ENCODE data around the gene PCDHA6.
"Not testable (repeated sequence)": the region's sequence is repeated elsewhere in the genome, so short reads cannot be mapped to it uniquely, and the experiment has no call there.

The PCDHA6 gene

GRCh38 chr5:140827704-140828361 lies at the start of gene PCDHA6:
TSS of gene PCDHA6 (plus strand) at chr5:140827960. CDS start at chr5:140828092, 132 bp downstream.
- Histone ChIP-seq H3K4me1 (ENCODE audit: control insufficient read depth, insufficient read depth, low read length) (no peaks in the 10 kb centered on the region), H3K9ac (ENCODE audit: low read length) (no peak within 1 kb of the TSS), H3K27me3 (replicated peaks; ENCODE audit: control insufficient read depth, insufficient read depth, low read length) (no peaks in the 10 kb centered on the region), H3K9me3 (ENCODE audit: control insufficient read depth, low read length) (peaks cover 8% of the 10 kb centered on the region), H3K36me3 (ENCODE audit: control insufficient read depth, insufficient read depth, low read length, severe bottlenecking) (no peaks in the 10 kb centered on the region), H3K4me3 (ENCODE audit: low read length) (peak within 1 kb of the TSS; percentile 69)
- peak; percentile 28 for DNase-seq (ENCODE audit: low read depth)

- no peak for DNase-seq (ENCODE audit: low read depth)
- no peaks in the 10 kb centered on the region for H3K27me3 ChIP-seq (replicated peaks; ENCODE audit: control insufficient read depth, insufficient read depth, low read length)
- no peaks in the 10 kb centered on the region for H3K36me3 ChIP-seq (ENCODE audit: control insufficient read depth, insufficient read depth, low read length, severe bottlenecking)
- no peak overlapping the region for H3K4me3 ChIP-seq (ENCODE audit: low read length)
- H3K9ac ChIP-seq (ENCODE audit: low read length) = no peak overlapping the region
- H3K9me3 ChIP-seq (ENCODE audit: control insufficient read depth, low read length) = peaks cover 68% of the 10 kb centered on the region
- no peaks in the 10 kb centered on the region for H3K4me1 ChIP-seq (ENCODE audit: control insufficient read depth, insufficient read depth, low read length)
Measured at GRCh38 chr5:140780512-140780911, 47.2 kb upstream of the PCDHA6 start.

GRCh38 chr5:140785905-140786686 lies 41.7 kb upstream of the PCDHA6 start, which contains the start of gene PCDHA1:
TSS of gene PCDHA1 (plus strand) at chr5:140786140.
- Histone ChIP-seq H3K36me3 (ENCODE audit: control insufficient read depth, insufficient read depth, low read length, severe bottlenecking) (no peaks in the 10 kb centered on the region), H3K4me1 (ENCODE audit: control insufficient read depth, insufficient read depth, low read length) (no peaks in the 10 kb centered on the region), H3K4me3 (ENCODE audit: low read length) (no peak within 1 kb of the TSS), H3K9me3 (ENCODE audit: control insufficient read depth, low read length) (peaks cover 77% of the 10 kb centered on the region), H3K27me3 (replicated peaks; ENCODE audit: control insufficient read depth, insufficient read depth, low read length) (no peaks in the 10 kb centered on the region), H3K9ac (ENCODE audit: low read length) (no peak within 1 kb of the TSS)
- DNase-seq (ENCODE audit: low read depth) = no peak

GRCh38 chr5:140787422-140787821 lies 40.3 kb upstream of the PCDHA6 start:
- H3K9me3 ChIP-seq (ENCODE audit: control insufficient read depth, low read length) = peaks cover 77% of the 10 kb centered on the region
- not testable (repeated sequence) for H3K9ac ChIP-seq (ENCODE audit: low read length); DNase-seq (ENCODE audit: low read depth); H3K36me3 ChIP-seq (ENCODE audit: control insufficient read depth, insufficient read depth, low read length, severe bottlenecking); H3K27me3 ChIP-seq (replicated peaks; ENCODE audit: control insufficient read depth, insufficient read depth, low read length); H3K4me1 ChIP-seq (ENCODE audit: control insufficient read depth, insufficient read depth, low read length); H3K4me3 ChIP-seq (ENCODE audit: low read length)

- H3K36me3 ChIP-seq (ENCODE audit: control insufficient read depth, insufficient read depth, low read length, severe bottlenecking); DNase-seq (ENCODE audit: low read depth); H3K9ac ChIP-seq (ENCODE audit: low read length); H3K4me3 ChIP-seq (ENCODE audit: low read length); H3K4me1 ChIP-seq (ENCODE audit: control insufficient read depth, insufficient read depth, low read length); H3K27me3 ChIP-seq (replicated peaks; ENCODE audit: control insufficient read depth, insufficient read depth, low read length): not testable (repeated sequence)
- H3K9me3 ChIP-seq (ENCODE audit: control insufficient read depth, low read length) = peaks cover 83% of the 10 kb centered on the region
Measured at GRCh38 chr5:140787849-140788504, 39.8 kb upstream of the PCDHA6 start.

GRCh38 chr5:140791089-140791488 lies 36.7 kb upstream of the PCDHA6 start:
- no peak overlapping the region for H3K9ac ChIP-seq (ENCODE audit: low read length)
- DNase-seq (ENCODE audit: low read depth) = no peak
- H3K4me1 ChIP-seq (ENCODE audit: control insufficient read depth, insufficient read depth, low read length) = no peaks in the 10 kb centered on the region
- peaks cover 89% of the 10 kb centered on the region for H3K9me3 ChIP-seq (ENCODE audit: control insufficient read depth, low read length)
- H3K27me3 ChIP-seq (replicated peaks; ENCODE audit: control insufficient read depth, insufficient read depth, low read length) = no peaks in the 10 kb centered on the region
- no peaks in the 10 kb centered on the region for H3K36me3 ChIP-seq (ENCODE audit: control insufficient read depth, insufficient read depth, low read length, severe bottlenecking)
- no peak overlapping the region for H3K4me3 ChIP-seq (ENCODE audit: low read length)

GRCh38 chr5:140794595-140795258 lies 33.0 kb upstream of the PCDHA6 start, which contains the start of gene PCDHA2:
TSS of gene PCDHA2 (plus strand) at chr5:140794852.
- Histone ChIP-seq H3K36me3 (ENCODE audit: control insufficient read depth, insufficient read depth, low read length, severe bottlenecking) (no peaks in the 10 kb centered on the region), H3K9ac (ENCODE audit: low read length) (no peak within 1 kb of the TSS), H3K27me3 (replicated peaks; ENCODE audit: control insufficient read depth, insufficient read depth, low read length) (no peaks in the 10 kb centered on the region), H3K4me1 (ENCODE audit: control insufficient read depth, insufficient read depth, low read length) (no peaks in the 10 kb centered on the region), H3K4me3 (ENCODE audit: low read length) (no peak within 1 kb of the TSS), H3K9me3 (ENCODE audit: control insufficient read depth, low read length) (peaks cover 60% of the 10 kb centered on the region)
- peak; percentile 40 for DNase-seq (ENCODE audit: low read depth)

- no peak overlapping the region for H3K4me3 ChIP-seq (ENCODE audit: low read length)
- peak; percentile 27 for DNase-seq (ENCODE audit: low read depth)
- no peaks in the 10 kb centered on the region for H3K27me3 ChIP-seq (replicated peaks; ENCODE audit: control insufficient read depth, insufficient read depth, low read length)
- no peak overlapping the region for H3K9ac ChIP-seq (ENCODE audit: low read length)
- peaks cover 54% of the 10 kb centered on the region for H3K9me3 ChIP-seq (ENCODE audit: control insufficient read depth, low read length)
- no peaks in the 10 kb centered on the region for H3K36me3 ChIP-seq (ENCODE audit: control insufficient read depth, insufficient read depth, low read length, severe bottlenecking)
- H3K4me1 ChIP-seq (ENCODE audit: control insufficient read depth, insufficient read depth, low read length) = no peaks in the 10 kb centered on the region
Measured at GRCh38 chr5:140795259-140795641, 32.5 kb upstream of the PCDHA6 start.

- H3K9ac ChIP-seq (ENCODE audit: low read length); DNase-seq (ENCODE audit: low read depth); H3K27me3 ChIP-seq (replicated peaks; ENCODE audit: control insufficient read depth, insufficient read depth, low read length); H3K4me3 ChIP-seq (ENCODE audit: low read length); H3K36me3 ChIP-seq (ENCODE audit: control insufficient read depth, insufficient read depth, low read length, severe bottlenecking); H3K4me1 ChIP-seq (ENCODE audit: control insufficient read depth, insufficient read depth, low read length): not testable (repeated sequence)
- H3K9me3 ChIP-seq (ENCODE audit: control insufficient read depth, low read length) = peaks cover 54% of the 10 kb centered on the region
Measured at GRCh38 chr5:140796072-140796717, 31.6 kb upstream of the PCDHA6 start.

- no peak overlapping the region for H3K9ac ChIP-seq (ENCODE audit: low read length)
- H3K27me3 ChIP-seq (replicated peaks; ENCODE audit: control insufficient read depth, insufficient read depth, low read length) = no peaks in the 10 kb centered on the region
- H3K4me1 ChIP-seq (ENCODE audit: control insufficient read depth, insufficient read depth, low read length) = no peaks in the 10 kb centered on the region
- H3K36me3 ChIP-seq (ENCODE audit: control insufficient read depth, insufficient read depth, low read length, severe bottlenecking) = no peaks in the 10 kb centered on the region
- peaks cover 56% of the 10 kb centered on the region for H3K9me3 ChIP-seq (ENCODE audit: control insufficient read depth, low read length)
- H3K4me3 ChIP-seq (ENCODE audit: low read length) = no peak overlapping the region
- no peak for DNase-seq (ENCODE audit: low read depth)
Measured at GRCh38 chr5:140796718-140797095, 31.1 kb upstream of the PCDHA6 start.

All from adipocyte (in vitro differentiated cells).